ENCODE data around the gene PINK1. TPM values are rescaled to one million over a fixed set of nuclear protein-coding genes. Genes with fewer than 3 reads are reported as not detected.
"Not testable (repeated sequence)": the region's sequence is repeated elsewhere in the genome, so short reads cannot be mapped to it uniquely, and the experiment has no call there.

Gene PINK1
- total RNA-seq, 1 donor from 2014 or later = 56.0 TPM

DNA sequence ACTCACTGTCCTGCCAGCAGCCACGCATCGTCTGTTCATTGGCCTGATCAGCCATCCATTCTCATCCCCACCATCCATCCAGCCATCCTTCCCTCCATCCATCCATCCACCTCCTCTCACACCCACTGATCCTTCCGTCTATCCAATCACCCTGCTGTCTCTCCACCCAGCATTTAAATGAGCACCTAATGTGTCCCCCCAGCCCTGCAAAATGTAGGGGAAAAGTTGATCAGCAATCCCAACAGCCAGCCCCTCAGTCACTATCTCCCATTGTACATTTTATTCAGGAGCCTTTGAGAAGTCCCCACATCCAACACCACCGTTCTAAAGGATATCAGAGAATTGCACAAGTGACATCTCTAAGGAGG, 39.0 kb downstream of the PINK1 start:
- no peak for DNase-seq (ENCODE audit: extremely low read depth, low read depth, low spot score)

GRCh38 chr1:20673626-20674025, 40.4 kb downstream of the PINK1 start:
- not testable (repeated sequence) for DNase-seq (ENCODE audit: extremely low read depth, low read depth, low spot score)

DNA sequence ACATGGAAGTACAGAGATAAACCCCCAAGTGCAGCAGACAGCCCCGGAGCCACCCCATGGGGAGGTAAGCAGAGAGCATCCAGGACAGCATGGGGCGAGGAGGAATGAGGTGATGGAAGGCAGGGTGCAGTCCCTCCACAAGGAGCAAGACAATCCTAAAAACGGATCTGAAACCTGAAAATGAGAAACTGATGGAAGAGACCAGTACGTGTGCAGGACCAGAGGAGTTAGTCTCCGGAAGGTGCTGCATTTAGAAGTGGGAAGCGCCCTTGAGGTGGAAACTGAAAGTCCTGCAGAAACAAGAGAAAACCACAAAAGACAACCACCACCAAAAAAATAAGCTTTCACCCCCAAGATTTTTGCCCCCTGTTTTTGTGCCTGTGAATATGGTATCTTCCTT, 45.3 kb downstream of the PINK1 start:
- DNase-seq (ENCODE audit: extremely low read depth, low read depth, low spot score) = no peak

GRCh38 chr1:20680269-20680668, 47.0 kb downstream of the PINK1 start:
- DNase-seq (ENCODE audit: extremely low read depth, low read depth, low spot score) = no peak

- DNase-seq (ENCODE audit: extremely low read depth, low read depth, low spot score) = no peak
These were observed 48.7 kb downstream of the PINK1 start for GRCh38 chr1:20681999-20682398.

- DNase-seq (ENCODE audit: extremely low read depth, low read depth, low spot score) = no peak
These were observed 49.4 kb downstream of the PINK1 start for GRCh38 chr1:20682571-20683236.

DNA sequence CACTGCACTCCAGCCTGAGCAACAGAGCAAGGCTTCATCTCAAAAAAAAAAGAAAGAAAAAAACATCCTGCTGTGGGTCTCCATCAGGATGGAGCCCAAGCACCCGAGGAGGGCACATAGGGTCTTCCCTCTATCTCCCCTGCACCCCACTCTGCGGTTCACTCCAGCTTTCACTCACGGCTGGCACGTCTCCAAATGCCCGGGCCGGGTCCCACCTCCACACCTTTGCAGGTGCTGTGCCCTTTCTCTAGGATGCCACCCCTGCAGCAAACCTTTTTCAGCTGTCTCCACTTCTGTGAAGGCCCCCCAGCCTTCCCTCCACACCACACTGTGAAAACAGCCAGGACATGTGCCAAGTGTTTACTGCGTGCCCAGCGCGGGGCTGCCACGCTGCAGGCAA, 50.4 kb downstream of the PINK1 start:
- no peak for DNase-seq (ENCODE audit: extremely low read depth, low read depth, low spot score)

GRCh38 chr1:20684050-20684620, 50.9 kb downstream of the PINK1 start:
- no peak for DNase-seq (ENCODE audit: extremely low read depth, low read depth, low spot score)

- no peak for DNase-seq (ENCODE audit: extremely low read depth, low read depth, low spot score)
These were observed 51.4 kb downstream of the PINK1 start for GRCh38 chr1:20684651-20685050.

- no peak for DNase-seq (ENCODE audit: extremely low read depth, low read depth, low spot score)
These were observed 51.9 kb downstream of the PINK1 start for GRCh38 chr1:20685099-20685662.

DNA sequence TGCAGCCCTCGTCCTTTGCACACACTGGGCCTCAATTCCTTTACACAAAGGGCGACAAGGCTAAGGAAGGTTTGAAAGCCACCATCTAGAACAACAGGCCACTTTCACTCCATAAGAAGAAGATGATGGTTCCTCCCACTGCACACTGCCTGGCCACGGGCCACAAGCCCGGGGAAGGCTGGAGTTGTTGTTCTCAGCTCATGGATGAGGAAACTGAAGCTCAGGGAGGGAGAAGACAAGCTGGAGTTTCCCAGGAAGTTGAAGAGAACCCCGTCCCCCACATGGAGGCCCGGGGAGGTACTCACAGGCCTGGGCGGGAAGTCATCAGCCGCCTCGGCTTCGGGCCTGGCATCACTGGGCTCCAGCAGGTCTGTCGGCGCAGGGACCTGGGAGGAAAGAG, 52.5 kb downstream of the PINK1 start:
- no peak for DNase-seq (ENCODE audit: extremely low read depth, low read depth, low spot score)

- no peak for DNase-seq (ENCODE audit: extremely low read depth, low read depth, low spot score)
These were observed 53.8 kb downstream of the PINK1 start for GRCh38 chr1:20686883-20687725.

DNA sequence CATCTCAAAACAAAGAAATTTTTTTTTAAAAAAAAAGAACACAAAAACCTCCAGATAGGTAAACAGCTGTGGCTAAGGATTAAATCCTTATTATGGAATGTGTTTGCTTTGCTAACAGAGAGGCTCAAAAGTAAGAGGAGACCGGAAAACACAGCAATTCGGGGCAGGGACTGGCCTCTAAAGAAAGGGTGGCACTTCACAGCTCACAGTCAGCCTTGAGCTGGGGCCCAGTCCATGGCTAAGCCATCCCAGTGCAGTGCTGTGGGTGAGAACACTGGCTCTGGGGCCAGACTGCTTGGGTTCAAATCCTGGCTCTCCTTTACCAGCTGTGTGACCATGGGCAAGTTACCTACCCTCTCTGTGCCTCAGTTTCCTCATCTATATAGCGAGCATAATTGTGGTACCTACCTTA, 56.4 kb downstream of the PINK1 start:
- DNase-seq (ENCODE audit: extremely low read depth, low read depth, low spot score) = no peak

- DNase-seq (ENCODE audit: extremely low read depth, low read depth, low spot score) = no peak
These were observed 58.6 kb downstream of the PINK1 start for GRCh38 chr1:20691872-20692271.

GRCh38 chr1:20693623-20694022, 60.4 kb downstream of the PINK1 start:
- DNase-seq (ENCODE audit: extremely low read depth, low read depth, low spot score) = no peak

DNA sequence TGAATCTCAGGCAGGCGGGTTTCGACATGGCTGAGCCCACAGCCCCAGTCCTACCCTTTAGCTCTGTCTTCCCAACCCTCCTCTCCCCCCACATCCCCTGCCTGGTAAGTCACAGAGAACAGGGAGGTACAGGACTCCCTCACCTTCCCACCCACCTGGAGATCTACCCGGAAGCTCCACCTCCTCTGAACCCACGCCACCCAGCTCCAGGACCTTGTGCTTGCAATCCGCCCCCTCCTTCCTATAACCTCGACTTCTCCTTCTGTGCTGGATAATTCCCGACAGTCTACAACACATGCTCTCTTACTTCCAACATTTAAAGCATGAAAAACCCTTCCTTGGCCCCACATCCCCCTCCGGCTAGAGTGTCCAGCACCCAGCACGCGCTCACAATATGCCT, 62.3 kb downstream of the PINK1 start:
- DNase-seq (ENCODE audit: extremely low read depth, low read depth, low spot score) = no peak

DNA sequence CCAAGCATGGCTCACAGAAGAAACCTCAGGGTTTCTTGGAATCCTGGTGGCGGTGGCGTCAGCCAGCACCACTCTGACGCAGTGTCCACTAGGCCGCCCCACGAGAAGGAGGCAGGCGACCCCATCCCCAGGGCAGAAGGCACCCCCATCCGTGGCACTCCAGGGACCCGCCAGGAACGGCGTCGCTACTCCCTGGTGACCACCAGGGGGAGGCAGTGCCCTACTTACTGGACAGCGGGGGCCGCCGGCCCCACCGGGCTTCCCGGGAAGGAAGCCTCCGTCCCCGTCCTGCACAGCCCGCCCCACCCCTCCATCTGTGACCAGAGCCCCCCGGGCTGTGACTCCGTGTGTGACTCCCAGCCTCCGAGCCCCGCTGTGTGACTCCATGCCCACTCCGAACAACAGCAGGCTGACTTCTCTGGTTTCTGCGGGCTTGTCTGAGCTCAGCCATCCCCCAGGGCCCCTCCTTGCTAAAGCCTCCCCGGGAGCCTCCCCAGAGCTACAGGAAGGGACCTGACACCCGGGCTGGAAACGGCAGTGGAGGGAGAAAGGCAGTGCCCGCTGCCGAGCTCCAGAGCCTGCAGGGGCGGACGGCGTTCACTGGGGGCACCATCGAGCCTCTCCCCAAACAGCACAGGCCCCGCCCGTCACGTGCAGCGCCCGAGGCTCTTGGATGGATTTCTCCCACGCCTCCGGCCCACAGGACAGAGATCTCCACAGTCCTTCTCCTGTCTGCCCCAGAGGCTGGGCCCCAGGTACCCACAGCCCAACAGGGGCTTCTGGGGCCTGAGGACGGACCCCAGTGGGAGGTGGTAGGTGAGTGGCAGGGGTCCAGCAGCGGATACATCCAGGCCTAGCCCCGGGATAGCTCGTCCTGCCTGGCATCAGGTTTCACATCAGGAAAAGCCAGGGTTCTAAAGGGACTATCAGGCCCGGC, 63.4 kb downstream of the PINK1 start:
- peak; percentile 48 for DNase-seq (ENCODE audit: extremely low read depth, low read depth, low spot score)

- no peak for DNase-seq (ENCODE audit: extremely low read depth, low read depth, low spot score)
These were observed 64.3 kb downstream of the PINK1 start for GRCh38 chr1:20697563-20697962.

GRCh38 chr1:20698195-20698910, 65.1 kb downstream of the PINK1 start:
- no peak for DNase-seq (ENCODE audit: extremely low read depth, low read depth, low spot score)

GRCh38 chr1:20699558-20699957, 66.3 kb downstream of the PINK1 start:
- no peak for DNase-seq (ENCODE audit: extremely low read depth, low read depth, low spot score)

All from glomerular endothelial cell (primary cell).